DOHH2 (cell line): ENCODE results near the gene SPINDOC.

Experiments
- EZH2phosphoT487 ChIP-seq: fragments of 200-600 bp; sonication (generic); IDR thresholded peaks from 2 replicates; pipeline ENCODE4 v1.6.1; 2017; ENCODE audit warnings: borderline replicate concordance, mild to moderate bottlenecking, antibody characterized with exemption, low read length, moderate library complexity, mixed read lengths
- TF ChIP-seq, protein P1 (sequence below): fragments of 200-600 bp; sonication (generic); IDR thresholded peaks from one replicate; pipeline ENCODE4 v1.5.1; 2014; ENCODE audit warnings: antibody characterized with exemption, mild to moderate bottlenecking, low read depth, low read length; ENCODE audit not compliant: poor library complexity, severe bottlenecking

DNA sequence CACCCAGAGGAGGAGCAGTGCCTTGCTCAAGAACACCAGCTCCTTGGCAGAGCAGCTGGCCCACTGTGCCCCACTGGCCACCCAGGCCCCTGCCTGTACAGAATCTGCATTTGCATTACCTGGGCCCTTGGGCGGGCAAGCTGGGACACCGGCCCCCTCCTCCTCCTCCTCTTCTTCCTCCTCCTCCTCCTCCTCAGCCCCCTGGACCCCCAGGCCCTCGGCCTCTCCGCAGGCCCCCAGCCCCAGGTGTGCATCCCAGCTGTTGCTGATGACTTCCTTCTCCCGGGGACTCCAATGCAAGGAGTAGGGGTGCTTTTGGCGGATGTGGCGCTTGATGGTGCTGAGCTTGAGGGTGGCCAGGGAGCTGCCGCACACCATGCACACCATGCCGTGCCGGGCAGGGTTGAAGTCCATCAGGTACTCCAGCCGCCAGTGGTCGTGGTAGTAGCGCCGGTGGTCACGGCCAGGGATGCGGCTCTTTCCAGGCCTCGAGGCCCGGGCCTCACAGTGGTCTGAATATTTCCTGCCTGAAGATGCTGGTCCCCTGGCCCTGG, 47.5 kb upstream of the SPINDOC start:
- TF ChIP-seq EZH2phosphoT487, result no peak
- TF ChIP-seq, protein P1, sequence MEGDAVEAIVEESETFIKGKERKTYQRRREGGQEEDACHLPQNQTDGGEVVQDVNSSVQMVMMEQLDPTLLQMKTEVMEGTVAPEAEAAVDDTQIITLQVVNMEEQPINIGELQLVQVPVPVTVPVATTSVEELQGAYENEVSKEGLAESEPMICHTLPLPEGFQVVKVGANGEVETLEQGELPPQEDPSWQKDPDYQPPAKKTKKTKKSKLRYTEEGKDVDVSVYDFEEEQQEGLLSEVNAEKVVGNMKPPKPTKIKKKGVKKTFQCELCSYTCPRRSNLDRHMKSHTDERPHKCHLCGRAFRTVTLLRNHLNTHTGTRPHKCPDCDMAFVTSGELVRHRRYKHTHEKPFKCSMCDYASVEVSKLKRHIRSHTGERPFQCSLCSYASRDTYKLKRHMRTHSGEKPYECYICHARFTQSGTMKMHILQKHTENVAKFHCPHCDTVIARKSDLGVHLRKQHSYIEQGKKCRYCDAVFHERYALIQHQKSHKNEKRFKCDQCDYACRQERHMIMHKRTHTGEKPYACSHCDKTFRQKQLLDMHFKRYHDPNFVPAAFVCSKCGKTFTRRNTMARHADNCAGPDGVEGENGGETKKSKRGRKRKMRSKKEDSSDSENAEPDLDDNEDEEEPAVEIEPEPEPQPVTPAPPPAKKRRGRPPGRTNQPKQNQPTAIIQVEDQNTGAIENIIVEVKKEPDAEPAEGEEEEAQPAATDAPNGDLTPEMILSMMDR, result no peak
